Neural crest cell (in vitro differentiated cells): Measurements from ENCODE around the gene RNF19B. TPM values are rescaled to one million over a fixed set of nuclear protein-coding genes. Genes with fewer than 3 reads are reported as not detected.

Experiments used
- DNase-seq: peaks from one replicate; pipeline ENCODE4 v3.0.0; 2021; ENCODE audit warnings: low read depth, mixed read lengths, low spot score
- H3K27ac Mint-ChIP-seq: one replicate; pipeline ENCODE4 v1.8.0; 2021; ENCODE audit warnings: mild to moderate bottlenecking, mixed read lengths; ENCODE audit not compliant: unreplicated experiment
- H3K27me3 Mint-ChIP-seq: 2 replicates; pipeline ENCODE4 v1.8.0; 2021; ENCODE audit warnings: low read depth, mild to moderate bottlenecking, mixed read lengths
- H3K36me3 Mint-ChIP-seq: 2 replicates; pipeline ENCODE4 v1.8.0; 2021; ENCODE audit warnings: low read depth, mild to moderate bottlenecking, mixed read lengths
- H3K4me1 Mint-ChIP-seq: 2 replicates; pipeline ENCODE4 v1.8.0; 2021; ENCODE audit warnings: mixed read lengths
- H3K4me3 Mint-ChIP-seq: one replicate; pipeline ENCODE4 v1.8.0; 2021; ENCODE audit warnings: mild to moderate bottlenecking, mixed read lengths
- H3K9me3 Mint-ChIP-seq: 2 replicates; pipeline ENCODE4 v1.8.0; 2021; ENCODE audit warnings: mixed read lengths
- total RNA-seq: library from RNA; stranded (reverse); gene quantifications from 2 replicates; pipeline ENCODE4 v1.2.1, GENCODE V29; 2021
- TF ChIP-seq, protein P1 (sequence below): fragments of 200-600 bp; sonication (generic); conservative IDR thresholded peaks from 2 replicates; pipeline ENCODE4 v1.5.0; 2021; ENCODE audit warnings: antibody characterized with exemption, mild to moderate bottlenecking

The RNF19B gene
- total RNA-seq, 1 donor from 2014 or later: 14.9 TPM

- Mint-ChIP-seq H3K4me3 (peak overlapping the region; percentile 23), H3K36me3 (no peaks in the 10 kb centered on the region), H3K4me1 (peaks cover 35% of the 10 kb centered on the region), H3K27me3 (peaks cover 2% of the 10 kb centered on the region), H3K9me3 (no peaks in the 10 kb centered on the region), H3K27ac (no peak overlapping the region)
- TF ChIP-seq, protein P1, sequence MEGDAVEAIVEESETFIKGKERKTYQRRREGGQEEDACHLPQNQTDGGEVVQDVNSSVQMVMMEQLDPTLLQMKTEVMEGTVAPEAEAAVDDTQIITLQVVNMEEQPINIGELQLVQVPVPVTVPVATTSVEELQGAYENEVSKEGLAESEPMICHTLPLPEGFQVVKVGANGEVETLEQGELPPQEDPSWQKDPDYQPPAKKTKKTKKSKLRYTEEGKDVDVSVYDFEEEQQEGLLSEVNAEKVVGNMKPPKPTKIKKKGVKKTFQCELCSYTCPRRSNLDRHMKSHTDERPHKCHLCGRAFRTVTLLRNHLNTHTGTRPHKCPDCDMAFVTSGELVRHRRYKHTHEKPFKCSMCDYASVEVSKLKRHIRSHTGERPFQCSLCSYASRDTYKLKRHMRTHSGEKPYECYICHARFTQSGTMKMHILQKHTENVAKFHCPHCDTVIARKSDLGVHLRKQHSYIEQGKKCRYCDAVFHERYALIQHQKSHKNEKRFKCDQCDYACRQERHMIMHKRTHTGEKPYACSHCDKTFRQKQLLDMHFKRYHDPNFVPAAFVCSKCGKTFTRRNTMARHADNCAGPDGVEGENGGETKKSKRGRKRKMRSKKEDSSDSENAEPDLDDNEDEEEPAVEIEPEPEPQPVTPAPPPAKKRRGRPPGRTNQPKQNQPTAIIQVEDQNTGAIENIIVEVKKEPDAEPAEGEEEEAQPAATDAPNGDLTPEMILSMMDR: no peak
- DNase-seq: no peak
Observed at GRCh38 chr1:32960342-32960741, 4.3 kb downstream of the RNF19B start.

- no peak for DNase-seq
- TF ChIP-seq, protein P1: no peak
- H3K4me1 Mint-ChIP-seq: peaks cover 32% of the 10 kb centered on the region
- H3K4me3 Mint-ChIP-seq: no peak overlapping the region
- no peaks in the 10 kb centered on the region for H3K9me3 Mint-ChIP-seq
- H3K27ac Mint-ChIP-seq: no peak overlapping the region
- H3K36me3 Mint-ChIP-seq: no peaks in the 10 kb centered on the region
- H3K27me3 Mint-ChIP-seq: no peaks in the 10 kb centered on the region
Observed at GRCh38 chr1:32958827-32959226, 5.8 kb downstream of the RNF19B start.

DNA sequence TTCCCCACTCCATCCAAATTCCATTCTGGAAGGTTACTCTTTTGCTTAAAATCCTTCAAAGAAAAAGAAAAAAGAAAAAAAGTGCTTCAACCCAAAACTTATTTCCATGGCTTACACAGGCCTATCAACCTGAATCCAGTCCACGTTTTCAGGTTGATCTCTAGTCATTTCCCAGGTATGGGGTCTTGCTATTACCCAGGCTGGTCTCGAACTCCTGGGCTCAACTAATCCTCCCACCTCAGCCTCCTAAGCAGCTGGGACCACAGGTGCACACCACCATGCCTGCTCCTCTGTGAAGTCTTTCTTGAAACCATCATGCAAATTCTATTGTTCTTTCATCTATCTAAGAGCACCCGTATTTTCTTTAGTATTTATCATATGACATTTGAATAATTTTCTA lies 7.6 kb downstream of the RNF19B start:
- Mint-ChIP-seq H3K4me3 (no peak overlapping the region), H3K27me3 (no peaks in the 10 kb centered on the region), H3K27ac (no peak overlapping the region), H3K36me3 (no peaks in the 10 kb centered on the region), H3K9me3 (no peaks in the 10 kb centered on the region), H3K4me1 (peaks cover 14% of the 10 kb centered on the region)
- no peak for DNase-seq
- TF ChIP-seq, protein P1: no peak

DNA sequence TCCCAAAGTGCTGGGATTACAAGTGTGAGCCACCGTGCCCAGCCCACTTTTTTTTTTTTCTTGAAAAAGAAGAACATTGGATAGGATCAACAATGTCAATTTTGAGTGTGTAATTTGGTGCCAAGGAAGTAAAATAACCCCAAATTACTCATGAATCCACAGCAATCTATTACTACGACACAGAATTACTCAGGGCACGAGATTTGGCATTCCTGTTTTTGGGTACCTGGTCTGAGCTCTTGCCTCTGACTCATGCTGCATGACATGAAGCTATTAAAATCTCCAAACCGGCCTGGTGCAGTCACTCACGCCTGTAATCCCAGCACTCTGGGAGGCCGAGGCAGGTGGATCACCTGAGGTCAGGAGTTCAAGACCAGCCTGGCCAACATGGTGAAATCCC lies 10.4 kb downstream of the RNF19B start:
- no peaks in the 10 kb centered on the region for H3K9me3 Mint-ChIP-seq
- H3K36me3 Mint-ChIP-seq: no peaks in the 10 kb centered on the region
- peaks cover 1% of the 10 kb centered on the region for H3K4me1 Mint-ChIP-seq
- no peak for DNase-seq
- H3K27me3 Mint-ChIP-seq: no peaks in the 10 kb centered on the region
- TF ChIP-seq, protein P1: no peak
- no peak overlapping the region for H3K27ac Mint-ChIP-seq
- H3K4me3 Mint-ChIP-seq: no peak overlapping the region

DNA sequence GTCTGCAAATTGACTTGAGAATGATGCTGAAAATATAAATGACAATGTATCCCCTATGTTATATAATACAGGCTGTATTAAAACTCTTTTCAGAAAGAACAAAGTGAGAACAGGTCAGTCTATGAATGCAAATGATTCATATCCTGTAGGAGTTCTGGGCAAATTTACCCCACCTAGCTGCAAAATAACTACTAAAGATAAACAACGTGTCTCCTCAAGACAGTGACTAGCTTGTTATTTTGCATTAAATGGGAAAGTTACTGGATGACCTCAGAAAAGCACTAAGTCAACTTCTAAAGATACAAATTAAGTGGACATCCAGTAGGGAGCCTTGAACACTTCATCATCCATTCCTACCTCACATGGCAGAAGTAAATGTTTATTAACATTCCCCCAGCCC lies 11.1 kb downstream of the RNF19B start:
- no peaks in the 10 kb centered on the region for H3K9me3 Mint-ChIP-seq

More for the DNA sequence above, 11.1 kb downstream of the RNF19B start:
- Mint-ChIP-seq H3K36me3 (no peaks in the 10 kb centered on the region), H3K27ac (no peak overlapping the region), H3K4me1 (no peaks in the 10 kb centered on the region), H3K27me3 (no peaks in the 10 kb centered on the region), H3K4me3 (no peak overlapping the region)
- TF ChIP-seq, protein P1: no peak
- DNase-seq: no peak
